UCSD-AML1 (cell line): Measurements from ENCODE around the gene IL1RL2.

Source experiments
- DNase-seq: peaks from one replicate; lab custom pipeline; 2025; ENCODE audit not compliant: unreplicated experiment; lab: John Stamatoyannopoulos, UW

IL1RL2 gene

GRCh38 chr2:102238039-102238756 is 51.4 kb downstream of the IL1RL2 start:
- DNase-seq = no peak

DNA sequence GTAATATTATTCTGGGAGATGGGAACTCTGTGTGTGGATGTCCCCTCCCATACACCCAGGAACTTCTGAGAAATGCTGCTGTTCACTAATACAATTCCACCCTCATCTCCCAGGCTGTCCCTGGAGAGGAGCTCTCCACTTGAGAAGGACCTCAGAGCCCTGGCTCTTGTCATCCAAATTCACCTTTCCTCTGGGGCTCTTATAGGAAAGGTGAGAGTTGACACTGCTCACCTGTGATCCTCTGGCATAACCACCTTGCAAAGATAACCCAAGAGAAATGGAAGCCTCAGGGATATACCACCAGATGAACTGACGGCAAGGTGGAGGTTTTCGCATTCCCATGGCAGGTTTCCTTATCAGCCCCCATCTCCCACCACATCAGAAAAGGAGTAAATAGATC is 52.0 kb downstream of the IL1RL2 start:
- no peak for DNase-seq

GRCh38 chr2:102239344-102239743 is 52.5 kb downstream of the IL1RL2 start:
- no peak for DNase-seq

DNA sequence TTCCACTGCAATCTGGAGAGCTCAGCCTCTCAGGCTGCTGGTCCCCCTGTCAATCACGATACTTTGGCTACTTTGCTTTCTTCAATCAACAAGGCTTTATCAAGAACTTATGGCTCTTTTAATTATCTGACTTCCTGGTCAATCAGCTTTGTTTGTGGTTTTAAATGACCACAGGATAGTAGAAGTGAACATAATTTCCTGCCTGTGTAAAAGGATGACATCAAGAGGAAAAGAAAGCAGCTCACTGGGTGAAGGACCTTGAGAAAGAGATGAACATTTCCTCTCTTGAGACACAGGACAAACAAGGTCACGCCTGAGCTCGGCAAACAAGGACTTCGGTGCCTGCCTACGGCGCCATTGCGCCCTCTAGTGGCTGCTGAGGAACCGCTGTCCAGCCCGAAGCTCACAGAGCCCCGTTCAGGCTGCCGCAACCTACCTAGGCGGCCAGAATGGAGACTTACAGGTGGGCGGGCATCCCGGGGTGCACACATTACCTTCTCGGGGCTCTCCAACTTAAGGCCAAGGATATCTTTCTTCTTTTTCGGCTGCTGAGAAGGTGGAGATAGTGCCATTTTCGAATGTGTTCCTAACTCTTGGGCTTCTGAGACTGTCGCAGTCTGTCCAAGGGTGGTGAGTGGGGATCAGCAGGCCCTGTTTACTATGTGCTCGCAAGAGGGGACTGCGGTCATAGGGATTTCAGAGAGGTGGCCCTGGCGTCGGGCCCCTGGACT is 54.0 kb downstream of the IL1RL2 start:
- peak; percentile 86 for DNase-seq

DNA sequence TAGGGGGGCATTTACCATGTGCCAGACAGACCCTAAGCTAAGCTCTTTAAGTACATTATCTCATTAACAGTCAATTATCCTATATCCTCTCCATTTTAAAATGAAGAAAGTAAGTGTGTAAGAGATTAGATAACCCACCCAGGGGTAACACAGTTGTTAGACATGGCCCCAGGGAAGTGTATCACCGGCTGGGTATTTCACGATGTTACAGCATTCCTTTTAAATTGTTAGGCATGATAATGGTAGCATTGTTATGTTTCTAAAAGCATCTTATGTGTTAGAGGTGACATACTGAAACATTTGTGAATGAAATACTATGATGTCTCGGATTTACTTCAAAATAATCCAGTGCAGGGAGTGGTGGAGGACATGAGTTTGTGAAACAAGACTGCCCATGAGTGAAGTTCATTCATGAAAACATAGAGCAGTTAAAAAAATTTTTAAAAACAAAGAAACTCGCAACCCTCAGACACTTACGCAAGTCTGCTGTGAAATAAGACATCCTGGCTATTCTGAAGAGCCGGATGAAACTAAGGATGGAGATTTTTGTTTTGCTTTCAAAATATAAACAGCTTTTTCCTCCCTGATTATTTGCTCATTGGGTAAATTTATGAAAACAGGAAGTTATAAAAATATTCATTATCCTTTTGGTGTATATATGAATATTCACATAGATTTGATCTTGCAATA is 54.9 kb downstream of the IL1RL2 start:
- DNase-seq = no peak

DNA sequence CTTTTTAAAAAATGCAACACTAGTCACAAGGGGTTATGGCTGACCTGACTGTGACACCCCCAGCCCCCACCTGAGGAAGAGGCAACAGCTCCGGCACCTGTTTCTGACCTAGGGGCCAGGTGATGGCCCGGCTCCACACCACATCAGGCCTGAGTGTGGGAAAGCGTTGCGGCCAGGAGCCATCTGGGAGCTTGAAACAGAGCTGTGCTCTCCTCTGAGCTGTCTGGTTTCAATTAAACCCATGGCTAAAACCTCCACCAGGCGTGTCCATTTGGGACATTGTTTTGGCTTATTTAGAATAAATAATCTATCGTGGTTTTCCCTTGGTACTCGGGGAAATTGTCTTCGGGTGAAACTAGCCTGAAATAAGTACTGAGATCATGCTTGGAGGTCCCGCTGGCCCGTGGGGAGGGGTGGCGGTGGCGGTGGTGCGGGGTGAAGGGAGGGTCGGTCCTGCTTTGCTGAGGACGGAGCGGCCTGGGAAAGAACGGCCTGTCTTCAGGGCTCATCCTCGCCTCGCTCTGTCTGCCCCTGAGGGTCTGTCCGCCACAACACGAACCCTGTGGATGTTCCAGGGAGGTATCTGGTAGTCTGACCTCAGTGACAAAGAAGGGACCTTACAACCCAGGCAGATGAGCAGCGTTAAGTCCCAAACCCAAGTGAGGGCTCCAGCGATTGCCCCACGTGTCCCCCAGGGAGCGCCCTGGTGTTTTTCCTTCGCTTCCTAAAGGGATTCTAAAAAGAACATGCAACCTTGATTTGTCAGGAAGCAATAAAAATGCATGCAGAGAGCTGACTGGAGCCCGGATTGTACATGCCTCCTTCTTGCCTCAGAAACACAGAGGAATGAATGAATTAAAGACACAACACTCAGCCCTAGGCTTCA is 58.7 kb downstream of the IL1RL2 start:
- no peak for DNase-seq

DNA sequence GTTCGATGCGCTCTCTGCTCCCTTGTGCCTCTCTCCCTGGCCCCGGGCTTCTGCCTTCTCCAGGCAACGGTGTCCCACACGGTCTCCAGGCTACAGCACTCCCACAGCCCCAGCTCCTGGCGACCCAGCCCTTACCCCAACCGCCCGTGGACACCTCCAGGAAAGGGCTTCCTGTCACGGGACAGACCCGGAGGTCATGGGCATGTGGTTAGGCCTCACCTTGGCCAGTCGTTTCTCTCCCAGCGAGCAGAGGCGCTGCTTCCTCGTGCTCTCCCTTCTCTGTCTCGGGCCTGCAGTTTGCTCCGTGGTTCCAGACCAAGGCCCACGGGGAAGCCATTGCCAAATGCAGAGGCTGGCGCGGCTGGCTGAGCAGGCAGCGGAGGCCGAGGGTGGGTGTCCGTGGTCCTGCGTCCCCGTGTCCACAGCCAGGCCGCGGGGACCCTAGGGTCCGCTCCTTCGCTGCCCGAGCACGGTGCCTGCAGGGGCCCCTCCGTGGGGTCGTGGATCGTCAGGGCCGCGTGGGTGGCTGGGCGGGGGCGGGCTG is 63.5 kb downstream of the IL1RL2 start:
- DNase-seq = no peak

GRCh38 chr2:102251042-102251848 is 64.4 kb downstream of the IL1RL2 start:
- no peak for DNase-seq

DNA sequence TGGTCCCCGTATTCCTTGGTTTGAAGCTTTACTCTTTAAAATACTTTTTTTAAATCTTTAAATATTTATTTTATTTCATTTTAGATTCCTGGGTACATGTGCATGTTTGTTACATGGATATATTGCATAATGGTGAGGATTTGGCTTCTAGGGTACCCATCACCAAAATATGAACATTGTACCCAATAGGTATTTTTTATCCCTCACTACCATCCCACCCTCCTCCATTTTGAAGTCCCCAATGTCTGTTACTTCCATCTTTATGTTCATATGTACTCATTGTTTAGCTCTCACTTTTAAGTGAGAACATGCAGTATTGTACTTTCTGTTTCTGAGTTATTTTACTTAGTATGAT is 65.0 kb downstream of the IL1RL2 start:
- no peak for DNase-seq

DNA sequence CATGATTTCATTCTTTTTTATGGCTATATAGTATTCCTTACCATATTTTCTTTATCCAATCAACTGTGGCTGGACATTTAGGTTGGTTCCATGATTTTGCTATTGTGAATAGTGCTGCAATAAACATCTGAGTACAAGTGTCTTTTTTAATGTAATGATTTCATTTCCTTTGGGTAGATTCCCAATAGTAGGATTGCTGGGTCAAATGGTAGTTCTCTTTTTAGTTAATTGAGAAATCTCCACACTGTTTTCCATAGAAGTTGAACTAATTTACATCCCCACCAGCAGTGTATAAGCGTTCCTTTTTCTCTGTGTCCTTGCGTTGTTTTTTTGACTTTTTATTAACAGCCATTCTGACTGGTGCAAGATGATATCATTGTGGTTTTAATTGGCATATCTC is 65.4 kb downstream of the IL1RL2 start:
- no peak for DNase-seq

DNA sequence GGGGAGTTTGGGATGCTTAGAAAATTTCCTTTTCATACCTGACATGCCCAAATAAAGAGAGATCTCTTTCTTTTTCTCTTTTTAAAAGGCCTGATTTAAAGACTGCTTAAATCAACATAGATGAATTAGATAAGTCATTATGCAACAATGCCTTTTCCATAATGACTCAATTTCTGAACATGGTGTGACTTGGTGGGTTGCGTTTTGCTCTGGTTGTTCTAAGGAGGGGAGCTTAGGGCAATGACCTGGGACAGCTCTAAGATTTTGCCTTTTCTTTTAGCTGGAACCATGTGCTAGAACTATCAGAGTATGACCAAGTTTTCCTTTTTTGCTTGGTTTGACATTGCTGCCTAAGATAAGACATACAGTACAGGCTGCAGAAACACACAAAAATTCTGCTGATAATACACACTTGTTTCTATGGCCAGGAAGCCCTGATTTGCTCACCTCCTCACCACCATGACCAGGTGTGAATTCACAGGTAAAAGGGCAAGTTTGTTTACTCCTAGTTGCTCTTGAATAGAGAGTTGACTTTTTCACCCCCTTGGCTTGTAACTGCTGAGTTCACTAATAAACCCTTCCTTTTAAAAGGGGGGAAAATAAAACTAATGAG is 66.4 kb downstream of the IL1RL2 start:
- DNase-seq = no peak

- DNase-seq = no peak
Observed at GRCh38 chr2:102253753-102254150, 66.9 kb downstream of the IL1RL2 start.

- DNase-seq = no peak
Observed at GRCh38 chr2:102256276-102256675, 69.5 kb downstream of the IL1RL2 start.

GRCh38 chr2:102256874-102257462 is 70.1 kb downstream of the IL1RL2 start:
- DNase-seq = no peak

DNA sequence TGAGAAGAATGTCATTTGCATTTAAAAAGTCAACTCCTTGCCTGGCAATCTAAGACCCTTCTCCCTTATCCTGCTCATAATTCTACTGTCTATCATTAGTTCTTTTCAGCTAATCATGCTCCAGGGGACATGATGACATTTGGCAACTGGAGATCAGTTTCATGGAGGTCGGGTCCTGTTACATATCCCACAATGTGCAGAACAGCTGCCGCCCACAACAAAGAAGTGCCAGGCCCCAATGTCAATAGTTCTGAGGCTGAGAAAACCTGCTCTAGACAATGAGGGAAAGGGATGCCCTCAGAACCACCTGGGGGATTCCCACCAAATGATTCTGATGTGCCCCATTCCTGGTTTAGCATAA is 71.2 kb downstream of the IL1RL2 start:
- no peak for DNase-seq

DNA sequence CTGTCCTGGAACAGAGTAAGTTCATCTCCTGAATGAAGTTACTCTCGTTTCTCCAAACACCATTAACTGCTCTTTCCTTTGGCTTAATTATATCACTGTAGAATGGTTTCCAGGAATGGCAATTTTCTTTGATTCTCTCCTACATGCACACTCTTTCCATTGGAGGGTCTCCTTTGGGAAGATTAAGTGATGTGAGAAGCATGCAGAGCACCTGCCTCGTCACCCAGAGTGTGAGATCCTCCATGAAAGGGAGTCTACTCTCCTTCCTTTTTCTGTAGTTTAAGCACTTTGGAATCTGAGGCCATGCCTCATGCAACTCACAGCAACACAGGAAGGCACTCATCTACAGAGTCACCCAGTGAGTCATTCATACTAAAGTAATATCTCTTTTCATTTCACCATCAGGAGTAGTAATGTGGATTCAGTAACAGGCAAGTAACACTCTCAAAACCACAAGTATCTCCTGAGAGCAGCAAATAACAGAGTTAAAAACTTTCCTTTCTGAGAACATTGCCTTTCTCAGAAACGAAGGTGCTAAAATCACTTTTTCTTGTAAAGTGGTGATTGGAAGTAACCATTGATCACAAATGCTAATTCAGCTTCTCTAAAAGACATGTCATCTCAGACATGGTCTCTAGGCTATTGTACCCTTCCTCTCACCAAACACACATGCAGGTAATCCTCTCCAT is 71.7 kb downstream of the IL1RL2 start:
- no peak for DNase-seq

- no peak for DNase-seq
Observed at GRCh38 chr2:102261467-102262135, 74.8 kb downstream of the IL1RL2 start.
